Lung microvascular endothelial cell (primary cell): Measurements from ENCODE around the gene HLF. TPM values are rescaled to one million over a fixed set of nuclear protein-coding genes. Genes with fewer than 3 reads are reported as not detected.
A peak's percentile ranks its signal among the peaks of the same experiment; 100 is the strongest.

Source experiments
- DNase-seq, 2 donors: peaks; one replicate each; pipeline versions ENCODE4 v3.0.0 to v3.0.0-alpha.2; 2010; ENCODE audit warnings: low read depth in 2 of 2
- total RNA-seq: library from RNA; depleted of rRNA; stranded (reverse); fragments of >200 nt; gene quantifications from 2 replicates; pipeline ENCODE4 v1.2.1, GENCODE V29; 2014

The HLF gene
- total RNA-seq, 1 donor from 2014 or later: not detected

- no peak for DNase-seq
Measured at GRCh38 chr17:55354010-55354409, 89.2 kb downstream of the HLF start.

- no peak for DNase-seq
Measured at GRCh38 chr17:55354941-55355340, 90.2 kb downstream of the HLF start.

DNA sequence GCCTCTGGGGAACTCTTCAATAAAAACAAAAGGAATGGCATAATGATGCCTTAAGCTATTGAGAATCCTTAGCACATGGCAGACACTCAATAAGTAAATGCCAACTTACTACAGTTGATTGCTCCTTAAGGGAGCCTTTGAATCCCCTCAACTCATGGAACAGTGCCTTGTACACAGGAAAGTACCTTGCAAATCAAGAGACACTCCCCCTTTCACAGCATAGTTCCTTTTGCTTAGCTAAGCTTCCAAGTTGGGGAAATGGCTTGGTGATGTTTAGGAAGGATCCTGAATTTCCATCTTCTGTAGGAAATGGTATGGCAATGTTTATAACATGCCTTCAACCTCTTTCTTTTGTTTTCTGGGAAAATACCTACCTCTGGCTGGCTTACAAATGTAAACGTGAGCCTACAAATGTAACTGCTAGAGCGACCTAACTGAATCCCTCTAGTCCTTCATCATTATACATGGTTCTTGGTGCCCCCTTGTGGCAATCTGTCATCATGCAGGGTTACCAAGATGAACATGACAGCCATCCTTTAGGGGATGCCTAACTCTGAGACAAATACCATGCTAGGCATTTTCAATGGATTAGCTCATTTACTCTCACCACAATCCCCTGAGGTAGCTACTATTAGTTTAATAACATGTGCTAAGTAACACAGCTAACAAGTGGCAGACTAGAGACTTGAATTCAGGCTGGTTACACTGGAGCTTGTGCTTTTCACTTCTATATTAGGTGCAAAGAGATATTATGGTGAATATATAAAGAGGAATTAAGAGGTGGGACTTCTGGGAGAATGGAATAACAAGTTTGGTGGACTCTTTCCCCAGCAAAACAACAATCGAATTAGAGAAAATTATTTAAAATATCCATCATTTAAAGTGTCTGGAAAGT, 91.9 kb downstream of the HLF start:
- peak; percentile 71 to 75 for DNase-seq

GRCh38 chr17:55360971-55361370, 96.2 kb downstream of the HLF start:
- no peak for DNase-seq

- no peak for DNase-seq
Measured at GRCh38 chr17:55363033-55363432, 98.3 kb downstream of the HLF start.

- DNase-seq: no peak
Measured at GRCh38 chr17:55366020-55366481, 101.3 kb downstream of the HLF start.

GRCh38 chr17:55368706-55369105, 103.9 kb downstream of the HLF start:
- DNase-seq: no peak

Other genes starting within 250 kb of the HLF start
- 8.5 and 13.3 TPM in 2 replicates for gene MMD, start 156.9 kb downstream of the HLF start, total RNA-seq
- not detected in 2 replicates for gene SMIM36, start 246.5 kb downstream of the HLF start, total RNA-seq